ENCODE data around the gene NCKAP5L. TPM values are rescaled to one million over a fixed set of nuclear protein-coding genes. Genes with fewer than 3 reads are reported as not detected.

NCKAP5L gene
- polyA plus RNA-seq, 3 donors, result 3.7 to 14.9 (median 6.8) TPM

DNA sequence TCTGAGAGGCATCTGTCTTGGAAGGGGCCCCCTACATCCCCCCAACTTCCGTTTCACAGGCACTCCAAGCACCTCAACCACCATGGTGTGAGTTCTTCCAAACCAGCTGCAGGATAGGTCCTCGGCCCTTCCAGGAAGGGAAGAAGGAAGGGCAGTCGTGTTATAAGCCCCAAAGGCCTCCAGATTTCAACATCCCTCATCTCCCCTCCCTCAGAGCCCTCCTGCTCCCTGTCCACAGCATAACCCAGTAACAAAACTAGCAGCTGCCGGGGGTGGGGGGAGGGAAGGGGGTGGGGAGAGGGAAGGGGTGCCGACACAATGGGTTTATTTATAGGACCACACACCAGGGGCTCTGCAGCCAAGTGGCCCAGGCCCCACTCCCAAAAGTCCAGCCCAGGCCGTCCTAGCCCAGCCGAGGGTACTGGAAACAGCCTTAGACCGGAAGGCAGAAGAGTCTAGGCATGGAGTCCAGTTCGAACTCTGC lies 18.3 kb downstream of the NCKAP5L start:
- H3K27ac ChIP-seq (ENCODE audit: low read depth in 1 of 2, low read length in 2 of 2), result peak overlapping the region in 1 of 2 donors; percentile 34
- peaks cover 28 to 47% of the 10 kb centered on the region in 2 donors for H3K36me3 ChIP-seq (replicated peaks in 1 of 2; ENCODE audit: control insufficient read depth in 1 of 2, insufficient read depth in 2 of 2, low read length in 2 of 2)
- Mint-ChIP-seq H3K4me3 (no peak overlapping the region), H3K9me3 (no peaks in the 10 kb centered on the region), H3K27ac (peak overlapping the region in 1 of 7 donors; percentile 67), H3K36me3 (peaks cover 50 to 51% of the 10 kb centered on the region in 2 donors), H3K27me3 (ENCODE audit: low read depth in 3 of 3) (no peaks in the 10 kb centered on the region), H3K4me1 (peaks cover 15% of the 10 kb centered on the region)
- peaks cover 90% of the 10 kb centered on the region for H4K20me1 ChIP-seq (ENCODE audit: insufficient read depth, low read length)
- peaks cover 0 to 3% of the 10 kb centered on the region in 2 donors for H3K4me1 ChIP-seq (ENCODE audit: control insufficient read depth in 1 of 2, insufficient read depth in 2 of 2, low read length in 2 of 2)
- WGBS (ENCODE audit: insufficient coverage), result 76% methylated on average over 5 of the region's 9 CpGs
- no peak overlapping the region for H3K9ac ChIP-seq (ENCODE audit: insufficient read depth, low read length, poor library complexity, severe bottlenecking)
- no peak for DNase-seq
- no peak overlapping the region for H3K4me2 ChIP-seq (replicated peaks; ENCODE audit: extremely low read depth, low read length, poor library complexity, severe bottlenecking)
- intact Hi-C loops (cut with micrococcal nuclease), result no loop called here
- no peaks in the 10 kb centered on the region for H3K27me3 ChIP-seq (ENCODE audit: control insufficient read depth in 2 of 2, insufficient read depth in 2 of 2, low read length in 2 of 2)
- H3K9me3 ChIP-seq (replicated peaks in 1 of 2; ENCODE audit: control insufficient read depth in 1 of 2, insufficient read depth in 1 of 2, low read length in 2 of 2), result no peaks in the 10 kb centered on the region
- no peak for TF ChIP-seq CTCF (IDR thresholded peaks at IDR 0.05)
- no peak overlapping the region for H2AFZ ChIP-seq (ENCODE audit: insufficient read depth, low read depth, low read length, poor library complexity, severe bottlenecking)
- no peak overlapping the region for H3K4me3 ChIP-seq (replicated peaks in 1 of 3; ENCODE audit: low read depth in 2 of 3, low read length in 3 of 3)
- H3K79me2 ChIP-seq (ENCODE audit: insufficient read depth, low read length), result peaks cover 35% of the 10 kb centered on the region

- Histone ChIP-seq H3K27ac (ENCODE audit: low read depth in 1 of 2, low read length in 2 of 2) (peak overlapping the region in 1 of 2 donors; percentile 34), H3K27me3 (ENCODE audit: control insufficient read depth in 2 of 2, insufficient read depth in 2 of 2, low read length in 2 of 2) (no peaks in the 10 kb centered on the region), H3K79me2 (ENCODE audit: insufficient read depth, low read length) (peaks cover 30% of the 10 kb centered on the region), H3K36me3 (replicated peaks in 1 of 2; ENCODE audit: control insufficient read depth in 1 of 2, insufficient read depth in 2 of 2, low read length in 2 of 2) (peaks cover 30 to 47% of the 10 kb centered on the region in 2 donors), H2AFZ (ENCODE audit: insufficient read depth, low read depth, low read length, poor library complexity, severe bottlenecking) (no peak overlapping the region), H3K9me3 (replicated peaks in 1 of 2; ENCODE audit: control insufficient read depth in 1 of 2, insufficient read depth in 1 of 2, low read length in 2 of 2) (no peaks in the 10 kb centered on the region), H3K4me1 (ENCODE audit: control insufficient read depth in 1 of 2, insufficient read depth in 2 of 2, low read length in 2 of 2) (peaks cover 0 to 3% of the 10 kb centered on the region in 2 donors), H4K20me1 (ENCODE audit: insufficient read depth, low read length) (peaks cover 95% of the 10 kb centered on the region), H3K9ac (ENCODE audit: insufficient read depth, low read length, poor library complexity, severe bottlenecking) (no peak overlapping the region), H3K4me2 (replicated peaks; ENCODE audit: extremely low read depth, low read length, poor library complexity, severe bottlenecking) (no peak overlapping the region), H3K4me3 (replicated peaks in 1 of 3; ENCODE audit: low read depth in 2 of 3, low read length in 3 of 3) (no peak overlapping the region)
- intact Hi-C loops (cut with micrococcal nuclease), result no loop called here
- no peak for TF ChIP-seq CTCF (IDR thresholded peaks at IDR 0.05)
- Mint-ChIP-seq H3K27ac (peak overlapping the region in 2 of 7 donors; percentile 67 to 68), H3K9me3 (no peaks in the 10 kb centered on the region), H3K4me1 (peaks cover 15% of the 10 kb centered on the region), H3K36me3 (peaks cover 50 to 52% of the 10 kb centered on the region in 2 donors), H3K27me3 (ENCODE audit: low read depth in 3 of 3) (no peaks in the 10 kb centered on the region), H3K4me3 (no peak overlapping the region)
- no CpG with 5 or more reads among the region's 4 CpGs for WGBS (ENCODE audit: insufficient coverage)
- DNase-seq, result no peak
Observed at GRCh38 chr12:49809381-49809905, 18.8 kb downstream of the NCKAP5L start.

All from CD14-positive monocyte (primary cell).